Neural progenitor cell (in vitro differentiated cells): ENCODE measurements around the gene PRDX6. TPM values are rescaled to one million over a fixed set of nuclear protein-coding genes. Genes with fewer than 3 reads are reported as not detected.

Experiments
- DNase-seq: peaks from one replicate; pipeline ENCODE4 v3.0.0-alpha.2; 2016; ENCODE audit warnings: low spot score
- H2AFZ ChIP-seq: fragments of 200-600 bp; sonication (generic); replicated peaks from 2 replicates; pipeline ENCODE4 v1.6.1; 2016; ENCODE audit warnings: antibody characterized with exemption
- H3F3A ChIP-seq: fragments of 200-600 bp; sonication (generic); 2 replicates; pipeline ENCODE4 v1.6.1; 2016; ENCODE audit warnings: antibody characterized with exemption, low read depth
- H3K27ac ChIP-seq: fragments of 200-600 bp; sonication (generic); 2 replicates; pipeline ENCODE4 v1.5.1; 2016; ENCODE audit warnings: mild to moderate bottlenecking
- H3K27me3 ChIP-seq: fragments of 200-600 bp; sonication (generic); 2 replicates; pipeline ENCODE4 v1.6.1; 2016; ENCODE audit warnings: mild to moderate bottlenecking, moderate library complexity
- H3K36me3 ChIP-seq: fragments of 200-600 bp; sonication (generic); 2 replicates; pipeline ENCODE4 v1.5.1; 2016
- H3K4me1 ChIP-seq: fragments of 200-600 bp; sonication (generic); 2 replicates; pipeline ENCODE4 v1.6.1; 2016; ENCODE audit warnings: mixed run types
- H3K4me2 ChIP-seq: fragments of 200-600 bp; sonication (generic); 2 replicates; pipeline ENCODE4 v1.6.1; 2016
- H3K4me3 ChIP-seq: fragments of 200-600 bp; sonication (generic); 2 replicates; pipeline ENCODE4 v1.5.1; 2016
- H3K79me2 ChIP-seq: fragments of 200-600 bp; sonication (generic); 2 replicates; pipeline ENCODE4 v1.6.1; 2016; ENCODE audit warnings: low read depth
- H3K9ac ChIP-seq: fragments of 200-600 bp; sonication (generic); 2 replicates; pipeline ENCODE4 v1.6.1; 2016
- H3K9me3 ChIP-seq: fragments of 200-600 bp; sonication (generic); 2 replicates; pipeline ENCODE4 v1.5.1; 2016; ENCODE audit warnings: low read depth
- H4K20me1 ChIP-seq: fragments of 200-600 bp; sonication (generic); 2 replicates; pipeline ENCODE4 v1.6.1; 2016; ENCODE audit warnings: low read depth
- H3K27ac Mint-ChIP-seq: 3 replicates; pipeline ENCODE4 v1.8.0; 2021; ENCODE audit warnings: mixed read lengths
- H3K27me3 Mint-ChIP-seq: 2 replicates; pipeline ENCODE4 v1.8.0; 2022; ENCODE audit warnings: low read depth, mild to moderate bottlenecking, inconsistent platforms, moderate library complexity, mixed read lengths; ENCODE audit not compliant: insufficient read depth
- H3K36me3 Mint-ChIP-seq: 3 replicates; pipeline ENCODE4 v1.8.0; 2021; ENCODE audit warnings: mixed read lengths
- H3K4me1 Mint-ChIP-seq: 3 replicates; pipeline ENCODE4 v1.8.0; 2021; ENCODE audit warnings: mixed read lengths
- H3K4me3 Mint-ChIP-seq: 3 replicates; pipeline ENCODE4 v1.8.0; 2021; ENCODE audit warnings: mild to moderate bottlenecking, moderate library complexity, mixed read lengths
- H3K9me3 Mint-ChIP-seq: 3 replicates; pipeline ENCODE4 v1.8.0; 2020; ENCODE audit warnings: mixed read lengths
- CTCF ChIP-seq: fragments of 200-600 bp; sonication (generic); IDR thresholded peaks from 2 replicates; pipeline ENCODE4 v1.5.1; 2017; ENCODE audit warnings: antibody characterized with exemption, mild to moderate bottlenecking
- EZH2 ChIP-seq: fragments of 200-600 bp; sonication (generic); IDR thresholded peaks from 2 replicates; pipeline ENCODE4 v1.6.1; 2017; ENCODE audit warnings: antibody characterized with exemption, mild to moderate bottlenecking, moderate library complexity
- EZH2phosphoT487 ChIP-seq: fragments of 200-600 bp; sonication (generic); IDR thresholded peaks from 2 replicates; pipeline ENCODE4 v1.6.1; 2017; ENCODE audit warnings: antibody characterized with exemption
- total RNA-seq: library from RNA; depleted of rRNA; stranded (reverse); fragments of >200 nt; gene quantifications from 2 replicates; pipeline ENCODE4 v1.2.3, GENCODE V29; 2015; ENCODE audit warnings: low replicate concordance

The PRDX6 gene
- total RNA-seq, 1 donor from 2014 or later = 441 TPM

GRCh38 chr1:173502104-173502503 lies 25.0 kb downstream of the PRDX6 start:
- Histone ChIP-seq H3K27ac (no peak overlapping the region), H3K36me3 (no peaks in the 10 kb centered on the region), H3K9me3 (peaks cover 8% of the 10 kb centered on the region), H3F3A (no peaks in the 10 kb centered on the region), H3K27me3 (no peaks in the 10 kb centered on the region), H3K4me3 (no peak overlapping the region), H3K9ac (no peak overlapping the region), H3K4me1 (peaks cover 2% of the 10 kb centered on the region), H2AFZ (no peak overlapping the region), H3K4me2 (no peak overlapping the region), H3K79me2 (no peaks in the 10 kb centered on the region), H4K20me1 (no peaks in the 10 kb centered on the region)
- H3K4me1 Mint-ChIP-seq = peaks cover 17% of the 10 kb centered on the region
- TF ChIP-seq EZH2phosphoT487 (no peak), CTCF (no peak), EZH2 (no peak)
- H3K4me3 Mint-ChIP-seq = no peak overlapping the region
- peaks cover 5% of the 10 kb centered on the region for H3K9me3 Mint-ChIP-seq
- H3K36me3 Mint-ChIP-seq = peaks cover 6% of the 10 kb centered on the region
- H3K27ac Mint-ChIP-seq = no peak overlapping the region
- DNase-seq = no peak
- H3K27me3 Mint-ChIP-seq = peaks cover 2% of the 10 kb centered on the region

- H3K9me3 Mint-ChIP-seq = peaks cover 5% of the 10 kb centered on the region
- no peaks in the 10 kb centered on the region for H3K36me3 ChIP-seq
- no peak overlapping the region for H3K27ac ChIP-seq
- DNase-seq = no peak
- no peak overlapping the region for H3K27ac Mint-ChIP-seq
- no peak overlapping the region for H3K9ac ChIP-seq
- H3K4me3 Mint-ChIP-seq = no peak overlapping the region
- H3K4me1 ChIP-seq = peaks cover 10% of the 10 kb centered on the region
- H3K4me3 ChIP-seq = no peak overlapping the region
- H3K27me3 ChIP-seq = no peaks in the 10 kb centered on the region
- H4K20me1 ChIP-seq = no peaks in the 10 kb centered on the region
- H3K79me2 ChIP-seq = no peaks in the 10 kb centered on the region
- TF ChIP-seq CTCF (no peak), EZH2 (no peak), EZH2phosphoT487 (no peak)
- no peak overlapping the region for H3K4me2 ChIP-seq
- H3K27me3 Mint-ChIP-seq = peaks cover 2% of the 10 kb centered on the region
- H3F3A ChIP-seq = no peaks in the 10 kb centered on the region
- peaks cover 6% of the 10 kb centered on the region for H3K36me3 Mint-ChIP-seq
- H3K9me3 ChIP-seq = no peaks in the 10 kb centered on the region
- peak overlapping the region; percentile 51 for H2AFZ ChIP-seq
- H3K4me1 Mint-ChIP-seq = peaks cover 29% of the 10 kb centered on the region
Measured at GRCh38 chr1:173503391-173503790, 26.3 kb downstream of the PRDX6 start.

- no peak overlapping the region for H3K27ac ChIP-seq
- no peaks in the 10 kb centered on the region for H3K27me3 ChIP-seq
- no peak overlapping the region for H3K27ac Mint-ChIP-seq
- H3K4me3 ChIP-seq = no peak overlapping the region
- peaks cover 34% of the 10 kb centered on the region for H3K4me1 Mint-ChIP-seq
- no peaks in the 10 kb centered on the region for H3K79me2 ChIP-seq
- H3K27me3 Mint-ChIP-seq = peaks cover 2% of the 10 kb centered on the region
- TF ChIP-seq EZH2 = no peak
- TF ChIP-seq CTCF = no peak
- no peak for TF ChIP-seq EZH2phosphoT487
- peaks cover 3% of the 10 kb centered on the region for H3K9me3 Mint-ChIP-seq
- no peaks in the 10 kb centered on the region for H3K9me3 ChIP-seq
- no peak overlapping the region for H3K4me2 ChIP-seq
- no peaks in the 10 kb centered on the region for H3K36me3 ChIP-seq
- H3K4me3 Mint-ChIP-seq = no peak overlapping the region
- no peaks in the 10 kb centered on the region for H3F3A ChIP-seq
- no peak overlapping the region for H2AFZ ChIP-seq
- peaks cover 4% of the 10 kb centered on the region for H3K36me3 Mint-ChIP-seq
- H3K9ac ChIP-seq = no peak overlapping the region
- H3K4me1 ChIP-seq = peaks cover 10% of the 10 kb centered on the region
- no peaks in the 10 kb centered on the region for H4K20me1 ChIP-seq
- DNase-seq = no peak
Measured at GRCh38 chr1:173504268-173504667, 27.1 kb downstream of the PRDX6 start.
